ENCODE measurements around the gene MARCHF9.

- no peak for TF ChIP-seq ZNF274 (IDR thresholded peaks at IDR 0.05; ENCODE audit: low read depth, low read length)
- TF ChIP-seq RAD21 (IDR thresholded peaks at IDR 0.05; ENCODE audit: low read depth): no peak
- TF ChIP-seq CTCF (IDR thresholded peaks at IDR 0.05 in 2 of 3, conservative IDR thresholded peaks at IDR 0.05 in 1 of 3; ENCODE audit: borderline replicate concordance in 1 of 3, insufficient read depth in 1 of 3, low read depth in 2 of 3, low read length in 2 of 3): no peak
- no peak for TF ChIP-seq SP1 (IDR thresholded peaks at IDR 0.05; ENCODE audit: low read depth)
- no peak for TF ChIP-seq POLR2A (IDR thresholded peaks at IDR 0.05; ENCODE audit: borderline replicate concordance, extremely low read depth, insufficient read depth, insufficient read length)
- TF ChIP-seq REST (IDR thresholded peaks at IDR 0.05; ENCODE audit: low read depth): no peak
- TF ChIP-seq SRF (IDR thresholded peaks at IDR 0.05; ENCODE audit: low read depth): no peak
- TF ChIP-seq ZFX (IDR thresholded peaks at IDR 0.05): no peak
- no peak for TF ChIP-seq EZH2 (IDR thresholded peaks at IDR 0.05)
Observed at GRCh38 chr12:57712701-57713100, 42.2 kb upstream of the MARCHF9 start.

Measured in HCT116 (cell line).